H9 (cell line): ENCODE measurements around the gene NCS1. TPM values are rescaled to one million over a fixed set of nuclear protein-coding genes. Genes with fewer than 3 reads are reported as not detected.

Experiments used
- DNase-seq: peaks from one replicate; pipeline ENCODE4 v3.0.0-alpha.2; 2017
- H2AFZ ChIP-seq: one replicate; pipeline ENCODE4 v1.6.1; 2013; ENCODE audit warnings: mild to moderate bottlenecking, low read length, control low read depth, moderate library complexity
- H2AK5ac ChIP-seq: 2 replicates; pipeline ENCODE4 v1.6.1; 2013; ENCODE audit warnings: low read length, control low read depth, mixed read lengths; ENCODE audit not compliant: insufficient read length
- H2BK120ac ChIP-seq: one replicate; pipeline ENCODE4 v1.6.1; 2013; ENCODE audit warnings: low read depth, mild to moderate bottlenecking, low read length, control low read depth, inconsistent platforms; ENCODE audit not compliant: poor library complexity, severe bottlenecking
- H2BK12ac ChIP-seq: 2 replicates; pipeline ENCODE4 v1.6.1; 2013; ENCODE audit warnings: low read length, control low read depth, mixed read lengths, low read depth; ENCODE audit not compliant: insufficient read length
- H2BK15ac ChIP-seq: 2 replicates; pipeline ENCODE4 v1.6.1; 2013; ENCODE audit warnings: low read depth, low read length, control low read depth
- H2BK20ac ChIP-seq: one replicate; pipeline ENCODE4 v1.6.1; 2013; ENCODE audit warnings: low read depth, mild to moderate bottlenecking, low read length, control low read depth, inconsistent platforms; ENCODE audit not compliant: poor library complexity, severe bottlenecking
- H2BK5ac ChIP-seq: 2 replicates; pipeline ENCODE4 v1.6.1; 2013; ENCODE audit warnings: low read length, control low read depth, mixed read lengths; ENCODE audit not compliant: insufficient read length
- H3K14ac ChIP-seq: 2 replicates; pipeline ENCODE4 v1.6.1; 2013; ENCODE audit warnings: low read length, control low read depth; ENCODE audit not compliant: insufficient read depth
- H3K18ac ChIP-seq: 2 replicates; pipeline ENCODE4 v1.6.1; 2013; ENCODE audit warnings: low read depth, mild to moderate bottlenecking, mixed read lengths, low read length, control low read depth; ENCODE audit not compliant: insufficient read length
- H3K23ac ChIP-seq: 2 replicates; pipeline ENCODE4 v1.6.1; 2013; ENCODE audit warnings: low read length, control low read depth, mixed read lengths, low read depth; ENCODE audit not compliant: insufficient read length
- H3K23me2 ChIP-seq: 2 replicates; pipeline ENCODE4 v1.6.1; 2013; ENCODE audit warnings: low read depth, mild to moderate bottlenecking, mixed read lengths, low read length, control low read depth; ENCODE audit not compliant: insufficient read length, poor library complexity, severe bottlenecking
- H3K27ac ChIP-seq: 2 replicates; pipeline ENCODE4 v1.5.1; 2013; ENCODE audit warnings: low read length, control low read depth, mixed read lengths, low read depth; ENCODE audit not compliant: insufficient read length
- H3K27me3 ChIP-seq: 2 replicates; pipeline ENCODE4 v1.6.1; 2013; ENCODE audit warnings: low read length, control low read depth, inconsistent platforms; ENCODE audit not compliant: insufficient read depth
- H3K4ac ChIP-seq: 2 replicates; pipeline ENCODE4 v1.6.1; 2013; ENCODE audit warnings: low read depth, mild to moderate bottlenecking, control low read depth, inconsistent platforms, low read length, moderate library complexity
- H3K4me1 ChIP-seq: 2 replicates; pipeline ENCODE4 v1.6.1; 2013; ENCODE audit warnings: low read length, control low read depth, inconsistent platforms; ENCODE audit not compliant: insufficient read depth
- H3K4me2 ChIP-seq: 2 replicates; pipeline ENCODE4 v1.6.1; 2013; ENCODE audit warnings: low read length, control low read depth, mixed read lengths; ENCODE audit not compliant: insufficient read length, insufficient read depth
- H3K56ac ChIP-seq: 2 replicates; pipeline ENCODE4 v1.6.1; 2013; ENCODE audit warnings: low read depth, mild to moderate bottlenecking, mixed read lengths, low read length, control low read depth; ENCODE audit not compliant: insufficient read length
- H3K79me1 ChIP-seq: 2 replicates; pipeline ENCODE4 v1.6.1; 2013; ENCODE audit warnings: low read depth, mild to moderate bottlenecking, moderate library complexity, low read length, control low read depth, inconsistent platforms; ENCODE audit not compliant: insufficient read depth, poor library complexity, severe bottlenecking
- H3K79me2 ChIP-seq: 2 replicates; pipeline ENCODE4 v1.6.1; 2013; ENCODE audit warnings: low read length, control low read depth, inconsistent platforms; ENCODE audit not compliant: insufficient read depth
- H3K9ac ChIP-seq: 2 replicates; pipeline ENCODE4 v1.6.1; 2013; ENCODE audit warnings: low read length, control low read depth, mixed read lengths; ENCODE audit not compliant: insufficient read length; ENCODE audit errors: extremely low read depth
- H3K9me3 ChIP-seq: one replicate; pipeline ENCODE4 v1.6.1; 2013; ENCODE audit warnings: low read depth, low read length, inconsistent platforms; ENCODE audit not compliant: control insufficient read depth
- H3T11ph ChIP-seq: one replicate; pipeline ENCODE4 v1.6.1; 2013; ENCODE audit warnings: mild to moderate bottlenecking, low read length, control low read depth, inconsistent platforms
- H4K20me1 ChIP-seq: one replicate; pipeline ENCODE4 v1.6.1; 2013; ENCODE audit not compliant: control insufficient read depth, insufficient read length, insufficient read depth
- H4K5ac ChIP-seq: 2 replicates; pipeline ENCODE4 v1.6.1; 2013; ENCODE audit warnings: low read depth, mild to moderate bottlenecking, mixed read lengths, low read length, control low read depth; ENCODE audit not compliant: insufficient read length
- H4K8ac ChIP-seq: replicated peaks from 2 replicates; pipeline ENCODE4 v1.6.1; 2013; ENCODE audit warnings: low read length, control low read depth, mixed read lengths, low read depth; ENCODE audit not compliant: insufficient read length
- H4K91ac ChIP-seq: 2 replicates; pipeline ENCODE4 v1.6.1; 2013; ENCODE audit warnings: low read depth, mild to moderate bottlenecking, moderate library complexity, mixed read lengths, low read length, control low read depth; ENCODE audit not compliant: insufficient read length
- H3K27ac Mint-ChIP-seq, 3 experiments: 2 replicates in 2 of 3; 3 replicates in 1 of 3; pipeline ENCODE4 v1.8.0; 2020 to 2021; ENCODE audit warnings: mixed read lengths in 3 of 3, mild to moderate bottlenecking in 1 of 3, moderate library complexity in 1 of 3
- H3K27me3 Mint-ChIP-seq: 2 replicates; pipeline ENCODE4 v1.8.0; 2021; ENCODE audit warnings: low read depth, mild to moderate bottlenecking, moderate library complexity, mixed read lengths
- H3K36me3 Mint-ChIP-seq, 3 experiments: 2 replicates in 2 of 3; 3 replicates in 1 of 3; pipeline ENCODE4 v1.8.0; 2020 to 2021; ENCODE audit warnings: low read depth in 3 of 3, mixed read lengths in 3 of 3; ENCODE audit not compliant: insufficient read depth in 1 of 3
- H3K4me1 Mint-ChIP-seq, 2 experiments: 2 replicates each; pipeline ENCODE4 v1.8.0; 2020; ENCODE audit warnings: mixed read lengths in 2 of 2
- H3K4me3 Mint-ChIP-seq, 2 experiments: 2 replicates in 1 of 2; 3 replicates in 1 of 2; pipeline ENCODE4 v1.8.0; 2020 to 2021; ENCODE audit warnings: mild to moderate bottlenecking in 2 of 2, mixed read lengths in 2 of 2, moderate library complexity in 1 of 2
- H3K9me3 Mint-ChIP-seq, 2 experiments: 2 replicates in 1 of 2; 3 replicates in 1 of 2; pipeline ENCODE4 v1.8.0; 2020; ENCODE audit warnings: mild to moderate bottlenecking in 2 of 2, mixed read lengths in 2 of 2, moderate library complexity in 1 of 2
- WGBS: extraction: QIAGEN DNeasy Blood & Tissue Kit; methylation state at CpG from one replicate; pipeline ENCODE4 v1.1.7; 2013; ENCODE audit warnings: missing lambda C conversion rate, low lambda C conversion rate, mixed read lengths; ENCODE audit not compliant: insufficient read length; ENCODE audit errors: extremely low coverage; 5-methylcytosine and 5-hydroxymethylcytosine counted together
- total RNA-seq: library from RNA; stranded (reverse); gene quantifications from 2 replicates; pipeline ENCODE4 v1.2.1, GENCODE V29; 2021
- TF ChIP-seq, protein P1 (sequence below): fragments of 200-600 bp; sonication (generic); conservative IDR thresholded peaks from 3 replicates; pipeline ENCODE4 v1.8.0; 2021; ENCODE audit warnings: antibody characterized with exemption, mild to moderate bottlenecking

Gene NCS1
- total RNA-seq, 1 experiment from 2014 or later, result 38.1 TPM

GRCh38 chr9:130180516-130180915 is 8.3 kb downstream of the NCS1 start:
- no peaks in the 10 kb centered on the region for H4K20me1 ChIP-seq

More at GRCh38 chr9:130180516-130180915, 8.3 kb downstream of the NCS1 start:
- no CpG with 5 or more reads among the region's 12 CpGs for WGBS
- DNase-seq, result no peak
- Histone ChIP-seq H4K8ac (no peak overlapping the region), H4K5ac (no peak overlapping the region), H3K23me2 (no peaks in the 10 kb centered on the region), H3K79me2 (no peaks in the 10 kb centered on the region; the same call in 1 of the 2 replicates), H2BK12ac (no peak overlapping the region), H3K56ac (no peak overlapping the region), H3K4me1 (no peaks in the 10 kb centered on the region; the same call in 1 of the 2 replicates), H3K9ac (no peak overlapping the region), H2AFZ (no peak overlapping the region), H4K91ac (no peak overlapping the region), H2AK5ac (no peak overlapping the region), H2BK120ac (no peak overlapping the region), H3K4me2 (no peak overlapping the region), H3K9me3 (no peaks in the 10 kb centered on the region), H3K4ac (no peak overlapping the region), H3K18ac (no peak overlapping the region), H2BK5ac (no peak overlapping the region), H3T11ph (no peak overlapping the region), H3K14ac (no peak overlapping the region; the same call in 1 of the 2 replicates), H3K23ac (no peak overlapping the region), H3K79me1 (no peaks in the 10 kb centered on the region), H3K27me3 (no peaks in the 10 kb centered on the region), H2BK15ac (no peak overlapping the region), H3K27ac (no peak overlapping the region), H2BK20ac (no peak overlapping the region)
- Mint-ChIP-seq H3K27me3 (no peaks in the 10 kb centered on the region; the same call in 1 of the 2 replicates), H3K4me1 (peaks cover 15 to 24% of the 10 kb centered on the region in 2 experiments), H3K9me3 (no peaks in the 10 kb centered on the region), H3K4me3 (no peak overlapping the region), H3K36me3 (no peaks in the 10 kb centered on the region), H3K27ac (peak overlapping the region in 1 of 3 experiments; percentile 25; a peak in 2 of 7 replicates)
- TF ChIP-seq, protein P1, sequence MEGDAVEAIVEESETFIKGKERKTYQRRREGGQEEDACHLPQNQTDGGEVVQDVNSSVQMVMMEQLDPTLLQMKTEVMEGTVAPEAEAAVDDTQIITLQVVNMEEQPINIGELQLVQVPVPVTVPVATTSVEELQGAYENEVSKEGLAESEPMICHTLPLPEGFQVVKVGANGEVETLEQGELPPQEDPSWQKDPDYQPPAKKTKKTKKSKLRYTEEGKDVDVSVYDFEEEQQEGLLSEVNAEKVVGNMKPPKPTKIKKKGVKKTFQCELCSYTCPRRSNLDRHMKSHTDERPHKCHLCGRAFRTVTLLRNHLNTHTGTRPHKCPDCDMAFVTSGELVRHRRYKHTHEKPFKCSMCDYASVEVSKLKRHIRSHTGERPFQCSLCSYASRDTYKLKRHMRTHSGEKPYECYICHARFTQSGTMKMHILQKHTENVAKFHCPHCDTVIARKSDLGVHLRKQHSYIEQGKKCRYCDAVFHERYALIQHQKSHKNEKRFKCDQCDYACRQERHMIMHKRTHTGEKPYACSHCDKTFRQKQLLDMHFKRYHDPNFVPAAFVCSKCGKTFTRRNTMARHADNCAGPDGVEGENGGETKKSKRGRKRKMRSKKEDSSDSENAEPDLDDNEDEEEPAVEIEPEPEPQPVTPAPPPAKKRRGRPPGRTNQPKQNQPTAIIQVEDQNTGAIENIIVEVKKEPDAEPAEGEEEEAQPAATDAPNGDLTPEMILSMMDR, result no peak
